GM18907 (cell line): ENCODE measurements around the gene RBFOX1.

Source experiments
- ATAC-seq: cut with Tn5 transposase; IDR thresholded peaks from one replicate; pipeline ENCODE4 v1.9.1; 2021; ENCODE audit warnings: mild to moderate bottlenecking, moderate library complexity; ENCODE audit not compliant: unreplicated experiment

The RBFOX1 gene

DNA sequence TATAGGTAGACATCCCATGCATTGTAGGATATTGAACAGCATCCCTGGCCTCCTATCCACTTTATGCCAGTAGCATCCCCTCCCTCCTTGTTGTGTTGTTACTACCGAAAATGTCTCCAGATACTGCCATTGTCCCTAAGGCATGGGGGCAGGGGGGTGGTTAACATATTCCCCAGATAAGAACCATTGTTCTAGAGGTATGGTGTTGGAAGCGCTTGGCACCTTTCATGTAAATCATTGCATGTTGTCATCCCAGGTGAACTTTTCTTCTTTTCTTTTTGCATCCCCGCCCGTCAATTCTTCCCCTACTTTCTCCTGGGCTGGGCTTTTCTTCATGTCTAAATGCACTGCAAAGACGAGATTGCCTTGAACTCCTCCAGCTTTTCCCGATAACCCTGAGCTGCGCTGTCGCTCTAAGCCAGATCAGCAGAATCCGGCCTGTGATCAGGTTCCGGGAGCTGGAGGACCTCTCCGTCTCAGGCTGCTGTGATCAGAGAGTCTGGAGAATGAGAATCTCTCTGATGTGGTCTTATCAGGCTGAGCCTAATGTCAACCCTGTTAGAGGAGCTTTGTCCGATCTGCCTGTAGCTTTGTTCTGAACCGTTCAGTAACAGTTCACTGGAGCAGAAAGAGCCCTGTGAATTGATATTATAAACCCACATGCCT is 76.2 kb downstream of the RBFOX1 start:
- ATAC-seq, result no peak

DNA sequence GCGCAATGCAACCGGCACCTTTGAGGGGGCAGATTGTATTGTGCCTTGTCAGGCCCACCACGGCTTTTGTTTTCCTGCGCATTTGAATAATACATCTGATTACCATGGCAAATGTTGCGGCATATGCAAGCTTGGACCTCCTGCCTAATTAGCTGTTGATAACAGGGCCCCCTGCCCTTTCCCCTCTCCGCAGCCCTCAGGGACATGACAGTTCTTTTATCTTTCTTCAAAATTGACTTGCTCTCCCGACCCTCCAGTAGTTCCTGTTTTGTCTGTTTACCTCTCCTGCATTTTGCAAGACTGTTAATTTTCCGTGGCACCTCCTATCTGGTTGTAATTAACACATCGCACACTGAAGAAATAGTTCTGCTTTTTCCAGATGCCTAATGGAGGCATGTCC is 86.8 kb downstream of the RBFOX1 start:
- no peak for ATAC-seq

DNA sequence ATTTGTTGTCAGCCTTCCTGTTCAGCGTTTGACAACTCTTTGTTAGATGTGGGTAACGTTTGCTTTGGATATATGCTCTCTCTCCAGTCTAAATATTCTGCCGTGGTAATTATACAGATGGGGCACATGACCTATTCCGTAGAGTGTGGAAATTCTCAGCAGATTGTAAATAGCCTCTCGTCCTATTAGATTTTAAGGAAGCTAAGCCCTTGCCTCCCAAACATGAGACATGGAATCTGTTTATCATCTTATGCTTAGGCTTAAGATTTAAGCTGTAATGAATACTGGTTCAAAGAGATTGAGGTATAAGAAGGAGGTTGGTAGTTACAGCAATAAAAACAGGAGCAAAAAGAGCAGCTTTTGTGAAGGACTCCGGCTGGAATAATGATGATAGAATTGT is 87.4 kb downstream of the RBFOX1 start:
- no peak for ATAC-seq

DNA sequence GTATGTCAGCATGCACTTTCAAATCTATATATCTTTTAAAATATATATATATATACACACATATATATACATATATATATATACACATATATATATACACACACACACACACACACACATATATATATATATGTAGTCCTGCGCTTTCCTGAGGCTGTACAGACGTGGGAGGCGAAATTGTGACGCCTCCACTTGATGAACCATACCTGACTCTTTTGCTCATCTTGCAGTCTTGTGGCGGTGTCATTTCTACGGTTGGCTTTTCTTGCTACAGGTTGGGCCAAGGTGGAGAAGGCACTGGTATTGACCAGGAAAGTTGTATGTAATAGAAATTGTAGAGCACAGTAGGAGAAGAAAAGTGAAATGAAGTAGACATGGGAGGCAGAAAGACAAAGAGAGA is 88.2 kb downstream of the RBFOX1 start:
- ATAC-seq, result no peak

DNA sequence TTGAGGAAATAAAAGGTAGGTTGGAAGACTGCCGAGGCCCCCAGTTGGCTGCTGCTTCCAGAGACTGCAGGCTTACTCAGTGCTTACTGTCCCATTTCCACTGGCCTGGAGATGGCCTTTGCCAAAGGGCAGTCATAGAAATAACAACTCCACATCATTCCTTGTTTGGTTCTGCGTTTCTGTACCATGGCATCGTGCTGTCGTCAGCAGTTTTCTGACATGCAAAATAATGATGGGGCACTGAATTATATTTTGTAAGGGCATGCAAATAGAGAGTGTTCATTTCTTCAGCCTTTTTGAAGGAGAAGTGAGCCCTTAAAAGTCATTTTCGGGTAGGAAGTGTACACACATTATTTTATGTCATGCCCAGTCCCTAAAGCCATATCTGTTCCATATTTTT is 88.9 kb downstream of the RBFOX1 start:
- ATAC-seq, result no peak

DNA sequence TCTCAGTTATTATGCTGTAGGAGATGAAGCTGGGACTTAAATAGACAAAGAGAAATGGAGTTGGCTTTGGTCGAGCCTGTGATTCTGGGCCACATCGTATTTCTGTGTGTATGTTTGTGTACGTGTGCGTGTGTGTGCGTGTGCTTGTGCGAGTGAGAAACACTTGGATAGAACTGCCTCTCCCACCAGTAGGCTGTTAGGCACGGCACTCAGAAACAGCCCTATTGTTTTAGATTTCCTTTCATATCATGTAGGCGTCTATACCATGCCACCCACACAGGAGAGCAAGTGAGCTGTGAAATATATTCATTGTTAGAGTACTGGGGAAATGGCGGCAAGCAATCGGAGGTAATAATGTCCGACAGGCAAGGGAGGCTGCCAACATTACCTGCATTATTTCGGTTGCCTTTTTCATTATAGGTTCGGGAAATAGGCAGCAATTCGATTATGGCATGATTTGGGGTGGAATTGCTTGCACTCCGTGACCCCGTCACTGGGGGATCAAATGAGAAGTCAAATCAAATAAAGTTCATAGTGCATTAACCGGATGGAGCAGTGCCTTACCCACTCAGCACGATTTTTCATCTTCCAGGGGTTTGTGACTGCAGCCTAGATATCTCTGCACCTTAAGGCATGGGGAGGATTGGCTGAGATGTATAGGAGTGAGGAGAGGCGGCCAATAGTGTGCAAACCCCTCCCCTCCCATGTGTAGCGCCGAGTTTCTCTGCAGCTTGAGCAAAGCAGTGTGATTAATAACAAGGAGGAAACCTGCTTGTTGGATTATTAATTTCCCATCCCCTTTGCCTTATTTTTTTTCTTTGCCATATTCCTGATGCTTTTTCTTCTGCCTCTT is 89.6 kb downstream of the RBFOX1 start:
- no peak for ATAC-seq

DNA sequence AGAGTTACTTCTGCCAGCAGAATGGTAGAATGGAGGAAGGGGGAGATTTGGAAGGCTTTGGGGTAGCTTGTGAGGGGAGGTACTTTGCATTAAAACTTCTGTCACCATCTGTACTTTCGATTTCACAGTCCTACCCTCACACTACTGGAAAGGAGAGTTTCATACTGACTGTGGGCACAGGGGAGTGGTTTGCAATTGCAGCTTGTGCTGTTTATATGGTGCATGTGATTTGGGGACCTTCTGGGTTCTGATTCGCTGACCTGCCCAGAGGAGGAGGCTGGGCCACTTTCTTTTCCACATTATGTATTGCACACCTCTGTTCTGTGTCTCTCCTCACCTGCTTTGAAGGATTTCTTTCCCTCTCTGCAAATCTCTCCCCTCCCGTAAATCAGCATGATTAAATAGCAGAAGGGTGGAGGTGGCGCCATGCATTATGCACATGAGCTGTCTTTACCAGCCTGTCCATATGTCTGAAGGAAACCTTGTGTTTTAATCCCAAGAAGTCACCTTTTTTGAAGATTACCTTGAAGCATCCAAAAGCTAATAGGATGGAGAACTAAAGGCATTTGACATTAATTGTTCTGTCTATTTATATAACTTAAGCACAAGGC is 90.9 kb downstream of the RBFOX1 start:
- ATAC-seq, result no peak

DNA sequence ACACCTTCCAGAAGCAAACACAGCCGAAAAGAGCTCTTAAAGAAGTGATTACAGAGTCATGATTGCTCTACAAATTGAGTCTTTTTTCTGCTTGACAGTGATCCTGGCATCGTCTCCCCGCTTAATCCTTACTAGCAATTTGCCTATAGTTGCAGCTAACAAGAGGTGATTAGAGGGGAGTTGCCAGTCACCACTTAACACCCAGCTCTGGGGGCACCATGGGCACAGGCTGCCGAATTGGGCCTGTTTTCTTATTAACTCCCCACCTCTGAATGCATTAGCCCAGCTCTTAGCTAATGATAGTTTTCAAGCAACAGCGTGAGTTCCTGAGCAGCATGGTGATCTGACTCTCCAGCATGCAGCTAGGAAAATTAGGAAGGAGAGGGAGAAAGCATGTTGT is 93.5 kb downstream of the RBFOX1 start:
- no peak for ATAC-seq

DNA sequence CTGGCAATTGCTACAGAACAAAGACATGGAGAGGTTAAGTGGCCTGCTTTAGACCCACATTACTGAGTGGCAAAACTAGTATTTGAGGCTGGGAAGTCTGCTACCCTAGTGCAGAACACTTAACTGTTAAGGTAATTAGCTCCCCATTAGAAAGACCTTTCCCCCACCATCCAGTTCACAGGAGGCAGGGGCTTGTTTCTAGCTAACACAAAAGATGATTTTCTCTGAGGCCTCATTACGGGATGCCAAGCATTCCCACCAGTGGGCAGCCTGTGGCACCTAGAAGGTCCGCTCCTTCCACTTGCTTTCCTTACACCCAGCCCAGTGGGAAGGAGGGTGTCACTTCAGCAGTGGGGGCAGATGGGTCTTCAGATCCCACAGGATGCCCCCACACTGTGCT is 99.1 kb downstream of the RBFOX1 start:
- no peak for ATAC-seq

DNA sequence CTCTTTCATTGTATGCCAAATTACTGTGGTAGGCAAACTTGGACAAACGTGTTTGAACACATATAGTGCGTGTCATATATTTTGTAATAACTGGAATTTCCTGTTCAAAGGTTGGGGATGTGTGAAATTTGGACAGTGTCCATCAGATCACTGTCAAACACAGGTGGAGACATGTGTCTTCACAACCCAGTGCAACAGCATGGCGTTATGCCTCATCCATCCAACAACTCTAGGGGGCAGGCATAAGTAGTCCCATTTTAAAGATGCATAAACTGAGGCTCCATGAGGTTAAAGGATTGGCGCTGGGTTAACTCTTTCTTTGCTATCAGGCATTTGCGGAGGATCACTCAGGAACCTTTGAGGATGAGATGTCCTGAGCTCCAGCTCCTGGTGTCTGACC is 103.7 kb downstream of the RBFOX1 start:
- no peak for ATAC-seq

DNA sequence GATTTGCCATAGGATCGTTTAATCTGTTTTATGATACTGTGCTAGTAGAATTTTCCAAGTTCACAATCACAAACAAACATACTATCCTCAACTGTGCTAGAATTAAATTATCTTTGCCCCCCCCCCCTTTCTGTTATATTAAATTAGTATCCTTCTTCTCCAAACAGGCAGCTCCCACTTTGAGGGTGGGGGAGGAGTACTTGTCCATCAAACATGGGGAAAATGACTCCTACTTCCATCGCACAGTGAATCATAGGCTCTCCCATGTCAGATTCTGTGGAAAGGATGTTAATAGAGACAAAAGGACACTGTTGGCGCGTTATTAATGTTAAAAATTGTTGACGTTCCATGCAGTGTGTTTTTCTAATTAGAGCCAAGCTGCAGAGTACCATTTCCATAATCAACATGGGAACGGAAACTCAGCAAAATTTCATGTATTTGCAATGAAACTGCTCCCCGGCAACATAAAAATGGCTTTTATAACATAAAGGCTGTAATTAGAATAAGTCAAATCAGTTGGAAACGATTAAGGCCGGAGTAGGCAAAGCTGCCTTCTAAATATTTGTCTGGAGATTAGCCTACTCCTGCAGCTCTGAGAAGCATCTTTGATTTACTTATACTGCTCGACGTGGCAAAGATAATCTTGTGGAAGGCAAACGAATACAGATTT is 104.6 kb downstream of the RBFOX1 start:
- ATAC-seq, result no peak

DNA sequence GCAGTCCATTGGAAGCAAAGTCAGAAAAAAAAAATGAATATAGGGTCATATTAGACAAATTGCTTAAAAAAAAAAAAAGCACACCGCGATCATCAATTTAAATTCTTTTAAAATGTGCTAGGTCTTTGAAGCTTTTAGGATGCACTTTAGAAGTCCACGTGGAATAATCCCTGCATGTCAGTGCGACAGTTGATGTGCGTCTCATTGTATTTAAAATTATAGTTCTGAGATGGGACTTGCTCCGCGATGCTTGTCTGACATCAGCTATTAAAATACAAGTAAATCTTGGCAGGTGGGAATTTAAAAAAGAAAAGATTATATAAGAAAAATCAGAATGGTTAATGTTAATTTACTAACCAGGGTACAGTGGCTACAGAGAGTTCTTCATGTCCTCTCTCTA is 105.2 kb downstream of the RBFOX1 start:
- no peak for ATAC-seq

DNA sequence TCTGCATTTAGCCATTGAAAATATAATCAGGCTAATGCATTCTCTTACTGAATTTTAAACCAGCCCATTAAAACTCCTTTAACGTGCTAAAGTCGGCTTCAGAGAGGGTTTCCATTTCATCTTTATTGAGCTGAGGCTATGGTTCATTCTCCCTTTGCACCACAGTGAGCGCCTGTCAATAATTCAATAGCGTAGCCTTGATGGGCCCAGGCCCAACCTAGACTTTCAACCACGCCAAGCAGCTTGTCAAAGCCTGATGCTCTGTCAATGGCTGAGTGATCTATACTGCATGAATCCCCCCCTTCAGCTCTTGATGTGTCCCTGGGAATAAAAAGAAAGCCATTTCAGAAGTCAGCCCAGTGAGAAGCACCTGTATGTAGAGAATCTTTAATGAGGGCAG is 106.0 kb downstream of the RBFOX1 start:
- ATAC-seq, result no peak

DNA sequence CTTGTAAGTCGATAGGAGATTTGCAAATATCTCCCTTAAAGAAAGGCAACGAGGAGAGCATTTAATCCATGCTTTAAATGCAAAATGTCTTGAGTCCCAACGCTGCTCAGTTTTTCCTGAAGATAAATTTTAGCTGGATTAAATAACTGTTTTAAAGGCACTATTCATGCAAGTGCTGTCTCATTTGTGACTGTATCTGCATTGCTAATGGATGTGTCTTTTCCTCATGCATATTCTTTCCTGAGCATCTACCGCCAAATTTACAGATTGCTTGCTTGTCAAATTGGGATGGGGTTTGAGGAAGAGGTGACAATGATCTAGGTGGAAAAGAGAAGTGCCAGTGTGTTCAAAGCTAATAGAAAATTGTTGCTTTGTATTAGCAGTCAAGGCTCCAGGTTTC is 106.9 kb downstream of the RBFOX1 start:
- ATAC-seq, result no peak

DNA sequence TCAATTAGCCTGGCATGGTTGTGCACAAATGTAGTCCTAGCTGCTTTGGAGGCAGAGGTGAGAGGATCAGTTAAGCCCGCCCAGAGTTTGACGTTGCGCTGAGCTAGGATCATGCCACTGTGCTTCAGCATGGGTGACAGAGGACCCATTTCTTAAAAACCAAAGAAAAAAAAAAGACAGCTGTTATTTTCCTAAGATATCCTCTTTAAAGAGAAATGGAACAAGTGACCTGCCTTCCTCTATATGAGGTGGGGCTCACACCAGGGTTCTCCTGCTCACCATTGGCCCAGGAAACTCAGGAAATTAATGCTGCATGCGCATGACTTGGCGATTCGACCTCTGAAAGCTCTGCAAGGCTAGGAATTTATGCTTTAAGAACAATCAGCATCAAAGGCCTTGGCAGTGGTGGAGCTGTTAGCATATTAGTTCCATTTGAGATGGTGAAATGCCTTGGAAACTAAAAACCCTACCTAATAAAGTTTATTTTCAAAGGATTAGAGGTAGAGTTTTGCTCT is 108.3 kb downstream of the RBFOX1 start:
- no peak for ATAC-seq

DNA sequence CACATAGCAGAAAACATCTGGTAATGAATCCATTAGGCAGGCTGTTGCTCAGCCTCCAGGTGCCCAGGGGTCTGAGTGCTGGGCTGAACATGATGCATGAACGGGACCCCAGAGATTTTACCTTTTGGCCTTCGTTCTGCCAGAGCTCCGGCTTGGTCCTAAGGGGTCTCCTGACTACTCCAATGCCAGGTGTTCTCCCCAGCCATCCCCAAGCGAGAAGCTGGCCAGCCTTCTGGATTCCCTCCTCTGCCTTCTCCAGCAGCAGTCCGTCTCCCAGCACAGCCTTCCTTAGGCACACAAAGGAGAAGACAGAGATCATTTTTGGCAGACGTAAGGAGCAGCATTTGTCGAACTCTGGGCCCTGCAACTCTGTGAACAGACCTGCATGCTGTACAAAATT is 109.4 kb downstream of the RBFOX1 start:
- no peak for ATAC-seq

DNA sequence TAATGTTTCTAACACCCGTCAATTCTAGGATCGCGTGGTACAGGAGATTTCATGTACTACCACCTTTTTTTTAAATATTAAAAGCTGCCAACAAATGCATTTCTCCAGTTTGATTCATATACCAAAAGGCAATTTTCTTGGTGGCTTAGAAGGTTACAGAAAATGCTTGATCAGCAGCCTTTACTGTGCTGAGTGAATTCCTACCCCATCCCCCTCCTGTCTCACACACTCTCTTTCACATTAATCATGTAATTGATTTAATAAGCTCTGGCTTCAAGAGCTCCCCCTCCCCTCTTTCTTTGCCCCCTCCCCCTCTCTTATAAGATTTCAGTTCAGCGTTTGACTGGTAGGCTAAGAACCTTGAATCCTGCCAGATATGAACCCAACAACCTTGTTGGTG is 110.5 kb downstream of the RBFOX1 start:
- ATAC-seq, result no peak

DNA sequence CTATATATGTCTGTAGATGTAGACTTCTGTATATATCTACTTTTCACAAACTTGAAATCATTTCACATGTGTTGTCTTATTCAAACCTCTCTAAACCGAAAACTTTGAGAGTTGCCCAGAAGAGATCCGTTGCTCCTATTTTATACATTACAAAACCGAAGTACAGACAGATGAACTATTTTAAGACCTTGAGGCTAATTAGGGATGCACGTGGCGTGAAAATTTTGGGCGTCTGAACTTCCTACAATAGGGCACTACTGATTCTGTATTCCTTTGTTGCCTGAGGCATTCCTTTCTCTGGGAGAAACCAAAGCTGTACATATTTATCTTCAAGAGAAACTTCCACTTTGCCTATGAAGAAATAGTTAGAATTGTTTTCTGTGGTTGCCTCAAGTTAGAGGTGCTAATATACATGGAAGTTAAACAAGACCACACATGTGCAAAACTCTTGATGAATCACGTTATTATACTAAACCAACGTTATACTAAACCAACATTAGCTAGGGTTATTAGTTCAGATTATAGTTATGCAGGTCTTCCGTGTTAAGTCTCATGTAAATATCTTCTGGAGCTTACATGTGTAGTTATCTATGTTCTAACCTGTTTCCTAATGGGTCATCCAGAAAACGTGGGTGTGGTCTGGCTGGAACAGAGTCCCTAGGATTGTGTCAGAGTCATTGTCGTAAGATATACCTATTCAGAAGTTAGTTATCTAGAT is 111.2 kb downstream of the RBFOX1 start:
- no peak for ATAC-seq

DNA sequence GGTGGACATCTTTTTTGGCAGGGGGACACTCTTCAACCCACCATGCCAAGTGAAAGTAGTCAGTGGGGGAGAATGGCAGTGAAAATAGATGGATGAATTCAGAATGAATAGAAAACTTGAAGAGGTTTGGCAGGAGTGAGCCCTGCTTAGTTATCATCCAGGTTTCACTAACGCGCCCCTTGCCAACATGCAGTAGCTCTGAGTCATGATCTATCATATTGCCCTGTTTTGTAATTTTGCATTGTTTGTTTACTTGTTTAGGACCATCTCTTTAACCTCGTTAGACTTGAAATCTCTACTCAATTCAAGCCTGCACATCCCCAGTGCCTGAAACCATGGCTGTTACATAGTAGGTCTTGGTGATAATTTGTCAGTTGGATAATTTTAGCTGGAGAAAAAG is 116.7 kb downstream of the RBFOX1 start:
- no peak for ATAC-seq

DNA sequence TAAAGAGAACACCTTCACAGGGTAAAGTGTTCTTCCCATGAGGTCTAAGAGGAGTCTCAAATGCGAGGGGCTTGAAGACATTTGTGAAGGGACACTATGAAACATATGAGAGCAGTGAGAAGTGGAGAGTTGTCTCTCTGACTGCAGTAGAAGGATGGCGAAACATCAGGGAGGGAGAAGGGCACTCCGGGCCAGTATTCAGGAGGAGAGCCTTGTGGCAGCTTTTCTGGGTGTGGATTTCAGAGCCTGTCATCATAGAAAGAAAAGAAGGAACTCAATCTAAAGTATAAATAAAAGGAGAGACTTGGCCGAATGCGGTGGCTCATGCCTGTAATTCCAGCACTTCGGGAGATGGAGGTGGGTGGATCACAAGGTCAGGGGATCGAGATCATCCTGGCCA is 117.2 kb downstream of the RBFOX1 start:
- no peak for ATAC-seq

DNA sequence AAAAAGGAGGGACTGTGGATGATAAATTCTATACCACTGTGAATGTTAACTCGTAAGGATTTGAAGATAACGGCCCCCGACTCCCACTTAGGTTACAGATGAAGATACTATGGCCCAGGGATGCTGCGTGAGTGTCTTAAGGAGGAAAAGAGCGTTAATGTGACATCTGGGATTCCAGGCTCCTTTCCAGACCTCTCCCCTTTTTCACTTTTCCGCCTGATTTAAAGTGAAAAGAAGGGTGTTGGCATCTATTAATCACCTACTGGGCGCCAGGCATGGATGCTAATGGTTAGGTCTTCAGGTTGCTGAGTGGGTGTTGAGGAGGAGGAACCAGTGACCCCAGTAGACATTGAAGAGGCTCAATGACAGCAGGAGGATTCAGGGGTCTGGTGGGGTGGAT is 117.8 kb downstream of the RBFOX1 start:
- ATAC-seq, result no peak
